ENCODE data around the gene MYCBPAP. TPM values are rescaled to one million over a fixed set of nuclear protein-coding genes. Genes with fewer than 3 reads are reported as not detected.

Gene MYCBPAP
- total RNA-seq, 1 experiment from 2014 or later, result not detected

DNA sequence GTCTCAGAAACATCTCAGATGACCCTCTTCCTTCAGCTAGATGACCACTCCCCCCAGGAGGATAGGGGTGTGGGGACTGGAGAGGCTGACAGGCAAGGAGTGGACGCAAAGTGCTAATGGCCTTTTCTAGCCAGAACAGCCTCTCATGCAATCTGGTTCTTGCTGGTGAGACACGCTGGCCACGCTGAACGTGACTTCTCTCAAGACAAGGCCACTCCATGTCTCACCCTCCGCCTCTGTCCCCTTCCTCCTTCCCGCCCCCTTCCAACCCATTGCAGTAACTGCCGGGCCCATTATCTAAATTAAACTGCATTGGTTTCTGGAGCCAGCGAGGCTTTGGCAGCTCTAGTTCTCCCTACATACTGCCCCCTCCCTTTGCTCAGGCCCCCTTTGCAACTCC, 61.8 kb downstream of the MYCBPAP start:
- no peak for DNase-seq (ENCODE audit: low spot score)

DNA sequence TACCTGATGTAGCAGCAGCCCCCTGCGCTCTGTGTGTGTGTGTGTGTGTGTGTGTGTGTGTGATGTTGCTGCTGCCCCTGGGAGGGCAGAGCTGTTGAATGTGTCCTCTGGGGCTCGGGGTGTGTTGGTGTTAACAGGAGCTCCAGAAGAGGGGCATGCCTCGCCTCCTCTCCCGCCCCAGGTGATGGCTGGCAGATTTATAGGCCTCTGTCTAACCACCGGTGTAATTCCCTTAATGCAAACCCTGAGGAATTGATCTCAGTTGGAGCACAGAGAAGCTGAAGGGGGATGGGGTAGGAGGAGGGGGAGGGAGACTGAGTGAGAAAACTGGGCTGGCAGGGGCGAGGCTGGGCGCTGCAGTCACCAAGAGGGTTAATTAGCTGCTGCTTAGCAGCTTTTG, 62.3 kb downstream of the MYCBPAP start:
- no peak for DNase-seq (ENCODE audit: low spot score)

DNA sequence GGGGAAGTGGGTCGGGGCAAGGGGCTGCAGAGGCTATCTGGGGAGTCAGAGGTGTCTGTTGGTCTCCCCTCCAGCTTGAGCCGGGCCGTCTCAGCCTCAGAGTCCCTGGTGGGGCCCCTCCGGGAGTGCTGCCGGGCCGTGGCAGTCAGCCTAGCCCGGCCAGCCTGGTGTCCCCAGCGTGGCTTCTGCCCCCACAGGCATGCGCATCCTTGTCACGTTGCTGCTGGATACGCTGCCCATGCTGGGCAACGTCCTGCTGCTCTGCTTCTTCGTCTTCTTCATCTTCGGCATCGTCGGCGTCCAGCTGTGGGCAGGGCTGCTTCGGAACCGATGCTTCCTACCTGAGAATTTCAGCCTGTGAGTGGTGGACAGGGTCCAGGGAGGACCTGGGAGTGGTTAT, 63.4 kb downstream of the MYCBPAP start:
- no peak for DNase-seq (ENCODE audit: low spot score)

DNA sequence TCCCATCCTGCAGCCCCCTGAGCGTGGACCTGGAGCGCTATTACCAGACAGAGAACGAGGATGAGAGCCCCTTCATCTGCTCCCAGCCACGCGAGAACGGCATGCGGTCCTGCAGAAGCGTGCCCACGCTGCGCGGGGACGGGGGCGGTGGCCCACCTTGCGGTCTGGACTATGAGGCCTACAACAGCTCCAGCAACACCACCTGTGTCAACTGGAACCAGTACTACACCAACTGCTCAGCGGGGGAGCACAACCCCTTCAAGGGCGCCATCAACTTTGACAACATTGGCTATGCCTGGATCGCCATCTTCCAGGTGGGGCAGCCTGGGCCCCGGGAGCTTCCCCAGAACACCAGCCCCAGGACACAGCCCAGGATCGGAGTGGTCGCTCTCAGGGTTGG, 64.3 kb downstream of the MYCBPAP start:
- DNase-seq (ENCODE audit: low spot score), result no peak

DNA sequence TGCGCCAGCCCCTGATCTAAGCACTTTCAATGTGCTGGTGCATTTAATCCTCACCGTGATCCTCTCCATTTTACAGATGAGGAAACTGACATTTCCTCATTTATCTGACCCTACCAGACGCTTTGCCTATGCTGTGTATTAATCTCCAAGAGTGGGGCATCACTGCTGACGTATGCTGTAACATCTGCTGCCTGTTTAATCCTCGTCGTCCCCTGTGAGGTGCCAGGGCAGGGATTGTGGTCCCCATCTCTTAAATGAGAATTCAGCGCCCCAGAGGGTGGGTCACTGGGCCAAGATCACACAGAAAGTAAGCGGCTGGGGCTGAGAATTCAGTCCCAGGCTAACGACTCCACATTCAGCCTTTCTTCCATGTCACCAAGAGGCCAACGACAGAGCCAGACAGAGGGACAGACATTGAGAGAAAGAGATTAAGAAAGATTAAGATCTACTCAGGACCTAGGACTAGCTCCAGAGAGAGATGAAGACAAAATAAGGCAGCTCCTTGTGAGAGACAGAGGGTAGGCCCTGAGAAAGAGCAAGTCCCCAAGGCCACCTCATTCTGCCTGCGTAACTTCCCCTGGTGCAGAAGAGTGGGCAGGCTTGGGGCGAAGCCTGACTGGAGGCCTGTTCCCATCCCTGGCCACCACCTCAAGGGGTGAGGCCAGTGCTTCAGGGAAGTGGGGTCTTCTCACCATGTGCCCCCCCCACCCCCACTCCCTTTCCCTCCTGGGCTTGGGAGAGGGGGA, 65.8 kb downstream of the MYCBPAP start:
- DNase-seq (ENCODE audit: low spot score), result no peak

DNA sequence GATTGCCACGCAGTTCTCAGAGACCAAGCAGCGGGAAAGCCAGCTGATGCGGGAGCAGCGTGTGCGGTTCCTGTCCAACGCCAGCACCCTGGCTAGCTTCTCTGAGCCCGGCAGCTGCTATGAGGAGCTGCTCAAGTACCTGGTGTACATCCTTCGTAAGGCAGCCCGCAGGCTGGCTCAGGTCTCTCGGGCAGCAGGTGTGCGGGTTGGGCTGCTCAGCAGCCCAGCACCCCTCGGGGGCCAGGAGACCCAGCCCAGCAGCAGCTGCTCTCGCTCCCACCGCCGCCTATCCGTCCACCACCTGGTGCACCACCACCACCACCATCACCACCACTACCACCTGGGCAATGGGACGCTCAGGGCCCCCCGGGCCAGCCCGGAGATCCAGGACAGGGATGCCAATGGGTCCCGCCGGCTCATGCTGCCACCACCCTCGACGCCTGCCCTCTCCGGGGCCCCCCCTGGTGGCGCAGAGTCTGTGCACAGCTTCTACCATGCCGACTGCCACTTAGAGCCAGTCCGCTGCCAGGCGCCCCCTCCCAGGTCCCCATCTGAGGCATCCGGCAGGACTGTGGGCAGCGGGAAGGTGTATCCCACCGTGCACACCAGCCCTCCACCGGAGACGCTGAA, 67.5 kb downstream of the MYCBPAP start:
- no peak for DNase-seq (ENCODE audit: low spot score)

DNA sequence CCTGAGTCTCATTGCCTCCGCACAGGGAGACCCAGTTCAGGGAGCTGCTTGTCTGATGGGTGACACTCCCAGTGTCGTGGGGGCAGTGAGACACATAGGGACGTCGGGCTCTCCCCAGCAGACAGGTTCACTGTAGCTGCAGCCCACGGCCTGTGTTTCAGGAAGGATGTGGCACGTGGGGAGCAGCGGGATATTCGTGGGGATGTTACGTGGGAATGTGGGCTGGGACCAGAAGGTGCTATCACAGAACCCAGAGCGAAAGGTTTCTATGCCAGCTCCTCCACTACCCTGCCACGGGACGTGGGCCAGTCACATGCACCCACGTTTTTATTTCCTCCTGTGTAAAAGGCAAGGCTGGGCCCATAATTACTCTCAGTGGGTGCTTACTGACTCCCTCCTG, 68.6 kb downstream of the MYCBPAP start:
- DNase-seq (ENCODE audit: low spot score), result no peak

DNA sequence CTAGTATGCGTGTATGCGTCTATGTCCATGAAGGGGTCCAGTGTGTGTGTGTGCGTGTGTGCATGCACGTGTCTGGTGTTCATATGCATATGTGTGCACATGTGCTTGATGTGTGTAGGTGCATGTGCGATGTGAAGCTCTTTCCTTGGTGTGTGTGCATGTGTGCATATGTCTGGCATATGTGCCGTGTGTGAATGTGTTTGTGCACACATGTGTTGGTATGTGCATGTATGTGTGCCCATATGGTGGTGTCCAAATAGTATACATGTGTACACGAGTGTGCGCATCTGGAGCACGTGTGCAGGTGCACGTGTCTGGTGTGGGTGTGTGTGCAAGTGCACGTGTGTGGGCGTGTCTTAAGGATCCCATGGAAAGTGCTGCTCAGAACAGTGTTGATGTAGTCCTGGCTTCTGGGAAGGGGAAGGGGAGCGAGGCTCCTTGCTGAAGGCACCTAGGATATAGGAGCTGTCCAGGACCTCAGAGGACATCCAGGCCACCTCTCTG, 69.3 kb downstream of the MYCBPAP start:
- DNase-seq (ENCODE audit: low spot score), result no peak

DNA sequence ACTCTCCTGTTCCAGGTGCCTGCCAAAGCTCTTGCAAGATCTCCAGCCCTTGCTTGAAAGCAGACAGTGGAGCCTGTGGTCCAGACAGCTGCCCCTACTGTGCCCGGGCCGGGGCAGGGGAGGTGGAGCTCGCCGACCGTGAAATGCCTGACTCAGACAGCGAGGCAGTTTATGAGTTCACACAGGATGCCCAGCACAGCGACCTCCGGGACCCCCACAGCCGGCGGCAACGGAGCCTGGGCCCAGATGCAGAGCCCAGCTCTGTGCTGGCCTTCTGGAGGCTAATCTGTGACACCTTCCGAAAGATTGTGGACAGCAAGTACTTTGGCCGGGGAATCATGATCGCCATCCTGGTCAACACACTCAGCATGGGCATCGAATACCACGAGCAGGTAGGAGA, 69.9 kb downstream of the MYCBPAP start:
- no peak for DNase-seq (ENCODE audit: low spot score)

DNA sequence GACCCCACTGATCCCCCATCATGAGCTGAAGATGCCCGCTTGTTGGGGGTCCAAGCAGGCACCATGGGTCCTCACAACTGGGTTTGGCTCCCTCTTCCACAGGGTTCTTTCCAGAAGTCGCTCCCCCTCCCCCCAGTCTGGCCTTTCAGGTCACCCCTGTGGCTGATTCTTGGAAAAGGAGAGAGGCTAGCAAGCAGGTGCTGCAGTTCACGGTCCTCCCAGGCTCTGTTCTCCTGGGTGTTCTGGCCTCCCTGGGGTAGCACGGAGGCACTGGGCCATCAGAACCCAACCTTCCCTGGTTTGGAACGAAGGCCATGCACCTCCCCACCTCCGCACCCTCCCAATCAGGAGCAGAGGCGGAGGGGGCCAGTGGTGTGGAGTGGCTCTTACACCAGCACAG, 71.2 kb downstream of the MYCBPAP start:
- no peak for DNase-seq (ENCODE audit: low spot score)

DNA sequence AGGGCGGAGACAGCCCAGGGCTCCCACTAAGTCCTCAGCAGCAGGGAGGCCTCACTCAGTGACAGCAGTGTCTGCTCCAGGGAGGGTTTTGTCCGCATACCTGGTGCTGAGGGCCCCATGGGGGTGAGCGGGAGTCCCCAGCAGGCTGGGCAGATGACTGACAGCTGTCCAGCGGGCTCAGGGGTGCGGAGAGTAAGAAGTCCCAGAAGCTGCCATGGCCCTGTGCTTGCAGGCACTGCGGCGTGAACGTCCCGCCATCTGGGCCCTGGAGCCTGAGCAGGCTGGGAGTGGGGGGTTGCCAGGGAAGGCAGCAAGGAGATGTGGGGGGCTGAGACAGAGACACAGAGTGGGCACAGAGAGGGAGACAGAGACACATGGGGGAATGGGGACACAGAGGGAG, 72.4 kb downstream of the MYCBPAP start:
- no peak for DNase-seq (ENCODE audit: low spot score)

Other genes starting within 250 kb of the MYCBPAP start
- 5.9 and 17.8 TPM in 2 replicates for gene TMEM92, start 234.0 kb upstream of the MYCBPAP start, total RNA-seq (2014; rRNA removed; shearing (Covaris generic))
- gene XYLT2, start 162.3 kb upstream of the MYCBPAP start, total RNA-seq (2014; rRNA removed; shearing (Covaris generic)), result 34.6 and 40.0 TPM in 2 replicates
- gene MRPL27, start 135.3 kb upstream of the MYCBPAP start, total RNA-seq (2014; rRNA removed; shearing (Covaris generic)), result 71.2 and 120 TPM in 2 replicates
- 7.5 and 11.8 TPM in 2 replicates for gene EME1, start 135.2 kb upstream of the MYCBPAP start, total RNA-seq (2014; rRNA removed; shearing (Covaris generic))
- 137 and 155 TPM in 2 replicates for gene LRRC59, start 110.9 kb upstream of the MYCBPAP start, total RNA-seq (2014; rRNA removed; shearing (Covaris generic))
- gene ACSF2, start 82.2 kb upstream of the MYCBPAP start, total RNA-seq (2014; rRNA removed; shearing (Covaris generic)), result 60.0 and 66.2 TPM in 2 replicates
- not detected in 2 replicates for gene CHAD, start 39.6 kb upstream of the MYCBPAP start, total RNA-seq (2014; rRNA removed; shearing (Covaris generic))
- 27.9 and 30.9 TPM in 2 replicates for gene RSAD1, start 29.6 kb upstream of the MYCBPAP start, total RNA-seq (2014; rRNA removed; shearing (Covaris generic))
- 25.6 and 25.8 TPM in 2 replicates for gene EPN3, start 24.3 kb downstream of the MYCBPAP start, total RNA-seq (2014; rRNA removed; shearing (Covaris generic))
- gene SPATA20, start 38.7 kb downstream of the MYCBPAP start, total RNA-seq (2014; rRNA removed; shearing (Covaris generic)), result 37.5 and 44.9 TPM in 2 replicates
- 0.05 and 0.57 TPM in 2 replicates for gene CACNA1G, start 52.3 kb downstream of the MYCBPAP start, total RNA-seq (2014; rRNA removed; shearing (Covaris generic))
- 286 and 313 TPM in 2 replicates for gene ABCC3, start 126.4 kb downstream of the MYCBPAP start, total RNA-seq (2014; rRNA removed; shearing (Covaris generic))
- gene ANKRD40, start 199.5 kb downstream of the MYCBPAP start, total RNA-seq (2014; rRNA removed; shearing (Covaris generic)), result 14.0 and 14.2 TPM in 2 replicates
- gene LUC7L3, start 211.2 kb downstream of the MYCBPAP start, total RNA-seq (2014; rRNA removed; shearing (Covaris generic)), result 50.4 and 58.9 TPM in 2 replicates

Data from HT-29 (cell line).